ENCODE data around the gene PERM1.
"Not testable (repeated sequence)": the region's sequence is repeated elsewhere in the genome, so short reads cannot be mapped to it uniquely, and the experiment has no call there.

Gene PERM1

GRCh38 chr1:978069-978834, 3.6 kb downstream of the PERM1 start:
- no peak overlapping the region for H3K4ac ChIP-seq (ENCODE audit: low read depth in 1 of 2, low read length in 2 of 2)
- no peak overlapping the region for H3K4me2 ChIP-seq (ENCODE audit: low read length, poor library complexity, severe bottlenecking)
- no peak overlapping the region for H3K23ac ChIP-seq (ENCODE audit: low read length in 2 of 2)
- no peak overlapping the region for H2BK15ac ChIP-seq (ENCODE audit: low read depth, poor library complexity, severe bottlenecking)
- peaks cover 16% of the 10 kb centered on the region for H3K4me1 ChIP-seq (ENCODE audit: control insufficient read depth, insufficient read depth, low read depth, low read length)
- no peak overlapping the region for H3K18ac ChIP-seq (ENCODE audit: low read depth in 1 of 2, low read length in 2 of 2)
- H2BK5ac ChIP-seq (ENCODE audit: low read depth, low read length, poor library complexity, severe bottlenecking) = no peak overlapping the region
- no peak overlapping the region for H3K9ac ChIP-seq (ENCODE audit: low read length)
- no peak overlapping the region for H2BK120ac ChIP-seq (ENCODE audit: low read depth, low read length)
- H2AK5ac ChIP-seq (ENCODE audit: low read length, severe bottlenecking) = no peak overlapping the region
- H3K79me1 ChIP-seq (replicated peaks; ENCODE audit: low read length, poor library complexity, severe bottlenecking) = no peaks in the 10 kb centered on the region
- no peak overlapping the region for H3K4me3 ChIP-seq (ENCODE audit: insufficient read depth in 1 of 2, low read depth in 1 of 2, low read length in 2 of 2)
- H3K27ac ChIP-seq (ENCODE audit: low read length, poor library complexity, severe bottlenecking) = no peak overlapping the region
- no peak for DNase-seq
- peaks cover 13 to 70% of the 10 kb centered on the region in 2 experiments for H3K27me3 ChIP-seq (ENCODE audit: control insufficient read depth in 1 of 2, insufficient read depth in 1 of 2, low read length in 2 of 2)
- no peak overlapping the region for H2AFZ ChIP-seq (ENCODE audit: low read depth, low read length)
- no peak overlapping the region for H4K91ac ChIP-seq (ENCODE audit: low read length)
- WGBS = 88% methylated on average over 44 of the region's 44 CpGs
- no peak overlapping the region for H4K8ac ChIP-seq (ENCODE audit: low read length)
- no peak overlapping the region for H2BK12ac ChIP-seq (ENCODE audit: low read length in 2 of 2)
- no peak overlapping the region for H3K14ac ChIP-seq (ENCODE audit: low read length in 2 of 2)
- H3K36me3 ChIP-seq (ENCODE audit: control insufficient read depth in 1 of 2, insufficient read depth in 2 of 2, low read depth in 1 of 2, low read length in 2 of 2) = peaks cover 0 to 6% of the 10 kb centered on the region in 2 experiments
- no peaks in the 10 kb centered on the region for H3K9me3 ChIP-seq (ENCODE audit: control insufficient read depth, low read length)

DNA sequence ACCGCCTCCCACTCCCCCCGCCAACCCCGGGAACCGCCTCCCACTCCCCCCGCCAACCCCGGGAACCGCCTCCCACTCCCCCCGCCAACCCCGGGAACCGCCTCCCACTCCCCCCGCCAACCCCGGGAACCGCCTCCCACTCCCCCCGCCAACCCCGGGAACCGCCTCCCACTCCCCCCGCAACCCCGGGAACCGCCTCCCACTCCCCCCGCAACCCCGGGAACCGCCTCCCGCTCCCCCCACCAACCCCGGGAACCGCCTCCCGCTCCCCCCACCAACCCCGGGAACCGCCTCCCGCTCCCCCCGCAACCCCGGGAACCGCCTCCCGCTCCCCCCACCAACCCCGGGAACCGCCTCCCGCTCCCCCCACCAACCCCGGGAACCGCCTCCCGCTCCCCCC, 5.1 kb downstream of the PERM1 start:
- H3K4ac ChIP-seq (ENCODE audit: low read depth in 1 of 2, low read length in 2 of 2); H2BK12ac ChIP-seq (ENCODE audit: low read length in 2 of 2); DNase-seq; H4K8ac ChIP-seq (ENCODE audit: low read length); H3K4me3 ChIP-seq (ENCODE audit: insufficient read depth in 1 of 2, low read depth in 1 of 2, low read length in 2 of 2); H3K4me2 ChIP-seq (ENCODE audit: low read length, poor library complexity, severe bottlenecking); H3K14ac ChIP-seq (ENCODE audit: low read length in 2 of 2); H3K9ac ChIP-seq (ENCODE audit: low read length); H2BK120ac ChIP-seq (ENCODE audit: low read depth, low read length); H3K79me1 ChIP-seq (replicated peaks; ENCODE audit: low read length, poor library complexity, severe bottlenecking); H3K36me3 ChIP-seq (ENCODE audit: control insufficient read depth in 1 of 2, insufficient read depth in 2 of 2, low read depth in 1 of 2, low read length in 2 of 2); H2AK5ac ChIP-seq (ENCODE audit: low read length, severe bottlenecking); H4K91ac ChIP-seq (ENCODE audit: low read length); H2BK5ac ChIP-seq (ENCODE audit: low read depth, low read length, poor library complexity, severe bottlenecking); H3K9me3 ChIP-seq (ENCODE audit: control insufficient read depth, low read length); H3K23ac ChIP-seq (ENCODE audit: low read length in 2 of 2); H3K18ac ChIP-seq (ENCODE audit: low read depth in 1 of 2, low read length in 2 of 2); H3K27ac ChIP-seq (ENCODE audit: low read length, poor library complexity, severe bottlenecking); H2BK15ac ChIP-seq (ENCODE audit: low read depth, poor library complexity, severe bottlenecking); H2AFZ ChIP-seq (ENCODE audit: low read depth, low read length): not testable (repeated sequence)
- no CpG with 5 or more reads among the region's 39 CpGs for WGBS
- peaks cover 13% of the 10 kb centered on the region for H3K4me1 ChIP-seq (ENCODE audit: control insufficient read depth, insufficient read depth, low read depth, low read length)
- peaks cover 0 to 67% of the 10 kb centered on the region in 2 experiments for H3K27me3 ChIP-seq (ENCODE audit: control insufficient read depth in 1 of 2, insufficient read depth in 1 of 2, low read length in 2 of 2)

DNA sequence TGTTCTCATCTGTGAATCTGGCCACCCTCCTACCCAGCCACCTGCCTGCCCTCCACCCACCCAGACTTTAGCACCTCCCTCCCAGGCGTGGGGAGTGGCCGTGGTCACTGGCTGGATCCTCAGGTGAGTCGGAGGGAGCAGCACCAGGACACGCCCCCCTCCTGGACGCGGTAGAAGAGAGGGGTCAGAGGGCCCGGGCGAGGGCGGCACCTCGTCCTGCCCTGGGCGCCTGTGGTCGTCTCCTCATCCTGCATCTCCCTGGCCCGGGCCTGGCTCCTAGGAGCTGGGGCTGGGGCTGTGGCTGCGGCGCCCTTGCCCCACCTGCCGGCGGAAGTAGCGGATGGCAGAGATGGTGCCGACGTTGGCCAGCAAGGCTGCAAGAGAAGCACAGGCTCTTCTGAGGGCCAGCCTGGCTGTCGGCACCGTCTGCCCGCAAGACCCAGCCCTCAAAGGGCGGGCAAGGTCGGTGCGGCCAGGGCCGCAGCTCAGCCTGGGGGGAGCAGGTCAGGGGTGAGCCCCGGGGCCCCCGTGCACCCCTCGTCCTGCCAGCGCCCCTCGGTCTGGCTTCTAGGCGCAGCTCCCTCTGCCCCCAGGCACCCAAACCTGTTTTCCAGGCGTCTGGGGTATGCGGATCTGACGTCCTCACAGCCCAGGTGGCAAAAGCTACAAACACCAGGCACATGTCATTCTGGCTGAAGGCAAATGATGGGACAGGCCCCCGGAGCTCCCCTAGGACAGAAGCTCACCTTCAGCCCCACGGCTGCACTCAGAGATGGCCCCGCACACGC, 5.8 kb downstream of the PERM1 start:
- Histone ChIP-seq H4K8ac (ENCODE audit: low read length) (peak overlapping the region; percentile 89), H3K27ac (ENCODE audit: low read length, poor library complexity, severe bottlenecking) (no peak overlapping the region), H2AK5ac (ENCODE audit: low read length, severe bottlenecking) (no peak overlapping the region), H2BK15ac (ENCODE audit: low read depth, poor library complexity, severe bottlenecking) (peak overlapping the region; percentile 4), H2AFZ (ENCODE audit: low read depth, low read length) (peak overlapping the region; percentile 83), H3K9me3 (ENCODE audit: control insufficient read depth, low read length) (no peaks in the 10 kb centered on the region), H2BK5ac (ENCODE audit: low read depth, low read length, poor library complexity, severe bottlenecking) (no peak overlapping the region), H3K36me3 (ENCODE audit: control insufficient read depth in 1 of 2, insufficient read depth in 2 of 2, low read depth in 1 of 2, low read length in 2 of 2) (peaks cover 0 to 9% of the 10 kb centered on the region in 2 experiments), H3K23ac (ENCODE audit: low read length in 2 of 2) (peak overlapping the region in 1 of 2 experiments; percentile 86), H3K79me1 (replicated peaks; ENCODE audit: low read length, poor library complexity, severe bottlenecking) (no peaks in the 10 kb centered on the region), H2BK12ac (ENCODE audit: low read length in 2 of 2) (peak overlapping the region; percentile 11 to 22), H3K18ac (ENCODE audit: low read depth in 1 of 2, low read length in 2 of 2) (no peak overlapping the region), H2BK120ac (ENCODE audit: low read depth, low read length) (no peak overlapping the region), H4K91ac (ENCODE audit: low read length) (peak overlapping the region; percentile 67), H3K4ac (ENCODE audit: low read depth in 1 of 2, low read length in 2 of 2) (peak overlapping the region; percentile 31 to 47), H3K9ac (ENCODE audit: low read length) (no peak overlapping the region), H3K27me3 (ENCODE audit: control insufficient read depth in 1 of 2, insufficient read depth in 1 of 2, low read length in 2 of 2) (peaks cover 0 to 67% of the 10 kb centered on the region in 2 experiments), H3K4me2 (ENCODE audit: low read length, poor library complexity, severe bottlenecking) (peak overlapping the region; percentile 67), H3K4me1 (ENCODE audit: control insufficient read depth, insufficient read depth, low read depth, low read length) (peaks cover 9% of the 10 kb centered on the region), H3K4me3 (ENCODE audit: insufficient read depth in 1 of 2, low read depth in 1 of 2, low read length in 2 of 2) (peak overlapping the region in 1 of 2 experiments; percentile 27), H3K14ac (ENCODE audit: low read length in 2 of 2) (no peak overlapping the region)
- peak; percentile 65 for DNase-seq
- WGBS = 11% methylated on average over 31 of the region's 40 CpGs

DNA sequence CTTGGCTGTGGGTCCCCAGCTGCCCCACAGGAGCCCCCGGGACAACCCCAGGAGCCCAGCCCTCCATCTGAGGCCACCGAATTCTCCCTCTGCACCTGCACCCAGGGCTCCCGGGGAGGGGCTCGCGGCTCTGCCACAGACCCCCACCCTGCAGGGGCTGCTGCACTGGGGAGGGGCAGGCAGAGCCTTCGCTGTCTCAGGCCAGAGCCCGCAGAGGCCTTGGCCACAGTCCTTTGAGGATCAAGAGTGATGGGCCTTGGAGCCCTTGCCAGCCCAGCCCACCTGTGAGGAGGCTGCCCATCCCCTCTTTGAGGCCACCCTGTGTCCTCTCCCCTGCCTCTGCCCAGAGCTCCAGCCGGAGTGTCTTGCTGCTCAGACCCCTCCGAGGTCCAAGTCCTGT, 6.5 kb downstream of the PERM1 start:
- H3K27ac ChIP-seq (ENCODE audit: low read length, poor library complexity, severe bottlenecking) = no peak overlapping the region
- no peak overlapping the region for H3K9ac ChIP-seq (ENCODE audit: low read length)
- WGBS = 90% methylated on average over 9 of the region's 9 CpGs

More for the DNA sequence above, 6.5 kb downstream of the PERM1 start:
- Histone ChIP-seq H2BK5ac (ENCODE audit: low read depth, low read length, poor library complexity, severe bottlenecking) (no peak overlapping the region), H3K4me3 (ENCODE audit: insufficient read depth in 1 of 2, low read depth in 1 of 2, low read length in 2 of 2) (no peak overlapping the region), H3K79me1 (replicated peaks; ENCODE audit: low read length, poor library complexity, severe bottlenecking) (no peaks in the 10 kb centered on the region), H3K23ac (ENCODE audit: low read length in 2 of 2) (no peak overlapping the region), H3K36me3 (ENCODE audit: control insufficient read depth in 1 of 2, insufficient read depth in 2 of 2, low read depth in 1 of 2, low read length in 2 of 2) (peaks cover 0 to 9% of the 10 kb centered on the region in 2 experiments), H2BK120ac (ENCODE audit: low read depth, low read length) (no peak overlapping the region), H3K9me3 (ENCODE audit: control insufficient read depth, low read length) (no peaks in the 10 kb centered on the region), H2AFZ (ENCODE audit: low read depth, low read length) (no peak overlapping the region), H3K14ac (ENCODE audit: low read length in 2 of 2) (no peak overlapping the region), H3K18ac (ENCODE audit: low read depth in 1 of 2, low read length in 2 of 2) (no peak overlapping the region), H2BK15ac (ENCODE audit: low read depth, poor library complexity, severe bottlenecking) (no peak overlapping the region), H4K91ac (ENCODE audit: low read length) (no peak overlapping the region), H2AK5ac (ENCODE audit: low read length, severe bottlenecking) (no peak overlapping the region), H3K4ac (ENCODE audit: low read depth in 1 of 2, low read length in 2 of 2) (no peak overlapping the region), H3K4me2 (ENCODE audit: low read length, poor library complexity, severe bottlenecking) (no peak overlapping the region), H2BK12ac (ENCODE audit: low read length in 2 of 2) (no peak overlapping the region), H3K4me1 (ENCODE audit: control insufficient read depth, insufficient read depth, low read depth, low read length) (peaks cover 8% of the 10 kb centered on the region), H3K27me3 (ENCODE audit: control insufficient read depth in 1 of 2, insufficient read depth in 1 of 2, low read length in 2 of 2) (peaks cover 0 to 67% of the 10 kb centered on the region in 2 experiments), H4K8ac (ENCODE audit: low read length) (no peak overlapping the region)
- DNase-seq = no peak

Measured in mesenchymal stem cell (in vitro differentiated cells and primary cell).